ENCODE measurements around the gene FOXO6.

DNA sequence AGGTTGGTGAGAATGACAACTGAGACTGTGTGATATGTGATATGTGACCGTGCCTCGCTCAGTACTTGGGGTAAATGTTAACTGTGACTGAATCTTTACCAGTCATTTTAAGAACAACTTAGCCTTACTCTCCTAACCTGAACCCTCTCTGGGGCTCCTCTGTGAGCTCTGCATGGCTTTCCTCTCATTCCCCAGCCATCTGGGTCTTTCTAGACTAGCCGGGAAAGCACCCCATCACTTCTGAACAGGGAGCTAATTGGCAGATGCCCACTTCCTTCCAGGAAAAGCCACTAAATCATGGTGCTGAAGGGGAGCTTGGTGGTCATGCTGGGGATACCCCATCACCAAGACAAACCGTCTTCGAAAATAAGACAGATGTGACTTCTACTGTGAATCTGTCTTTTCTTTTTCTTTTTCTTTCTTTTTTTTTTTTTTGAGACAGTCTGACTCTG lies 16.5 kb upstream of the FOXO6 start:
- TF ChIP-seq, protein P1, sequence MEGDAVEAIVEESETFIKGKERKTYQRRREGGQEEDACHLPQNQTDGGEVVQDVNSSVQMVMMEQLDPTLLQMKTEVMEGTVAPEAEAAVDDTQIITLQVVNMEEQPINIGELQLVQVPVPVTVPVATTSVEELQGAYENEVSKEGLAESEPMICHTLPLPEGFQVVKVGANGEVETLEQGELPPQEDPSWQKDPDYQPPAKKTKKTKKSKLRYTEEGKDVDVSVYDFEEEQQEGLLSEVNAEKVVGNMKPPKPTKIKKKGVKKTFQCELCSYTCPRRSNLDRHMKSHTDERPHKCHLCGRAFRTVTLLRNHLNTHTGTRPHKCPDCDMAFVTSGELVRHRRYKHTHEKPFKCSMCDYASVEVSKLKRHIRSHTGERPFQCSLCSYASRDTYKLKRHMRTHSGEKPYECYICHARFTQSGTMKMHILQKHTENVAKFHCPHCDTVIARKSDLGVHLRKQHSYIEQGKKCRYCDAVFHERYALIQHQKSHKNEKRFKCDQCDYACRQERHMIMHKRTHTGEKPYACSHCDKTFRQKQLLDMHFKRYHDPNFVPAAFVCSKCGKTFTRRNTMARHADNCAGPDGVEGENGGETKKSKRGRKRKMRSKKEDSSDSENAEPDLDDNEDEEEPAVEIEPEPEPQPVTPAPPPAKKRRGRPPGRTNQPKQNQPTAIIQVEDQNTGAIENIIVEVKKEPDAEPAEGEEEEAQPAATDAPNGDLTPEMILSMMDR (conservative IDR thresholded peaks at IDR 0.05 in 1 of 2, IDR thresholded peaks at IDR 0.05 in 1 of 2; ENCODE audit: low read depth in 1 of 2, low read length in 2 of 2): no peak
- no peak for TF ChIP-seq EZH2 (IDR thresholded peaks at IDR 0.05; ENCODE audit: low read length, missing control alignments)

Measured in fibroblast of lung (primary cell).